RCC 7860 (cell line): ENCODE data around the gene WNT11.

Experiments
- DNase-seq: peaks from one replicate; pipeline ENCODE4 v3.0.0-alpha.2; 2015; ENCODE audit warnings: low spot score
- FAIRE-seq: peaks from 2 replicates; lab custom pipeline; 2012; peaks lifted over from hg19 to GRCh38; lab: Jason Lieb, UNC

WNT11 gene

DNA sequence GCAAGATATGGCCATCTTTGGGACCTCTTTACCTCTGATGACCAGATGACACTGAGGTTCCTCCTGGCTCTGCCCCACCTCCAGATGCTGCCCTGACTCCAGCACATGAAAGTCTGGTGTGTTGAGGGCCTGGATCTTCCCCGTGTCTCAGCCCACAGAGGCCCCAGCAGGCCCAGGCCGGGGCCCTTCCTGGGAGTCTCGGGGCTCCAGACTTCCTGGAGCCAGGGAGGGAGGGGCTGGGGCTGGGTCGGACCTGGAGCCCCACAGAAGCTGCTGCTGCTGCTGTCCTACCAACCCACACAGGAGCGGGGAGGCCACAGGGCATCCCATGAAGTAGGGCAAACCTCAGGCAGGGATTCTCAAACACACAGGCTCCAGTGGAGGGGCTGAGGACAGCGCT, 32.2 kb upstream of the WNT11 start:
- DNase-seq (no peak), FAIRE-seq (no peak)

DNA sequence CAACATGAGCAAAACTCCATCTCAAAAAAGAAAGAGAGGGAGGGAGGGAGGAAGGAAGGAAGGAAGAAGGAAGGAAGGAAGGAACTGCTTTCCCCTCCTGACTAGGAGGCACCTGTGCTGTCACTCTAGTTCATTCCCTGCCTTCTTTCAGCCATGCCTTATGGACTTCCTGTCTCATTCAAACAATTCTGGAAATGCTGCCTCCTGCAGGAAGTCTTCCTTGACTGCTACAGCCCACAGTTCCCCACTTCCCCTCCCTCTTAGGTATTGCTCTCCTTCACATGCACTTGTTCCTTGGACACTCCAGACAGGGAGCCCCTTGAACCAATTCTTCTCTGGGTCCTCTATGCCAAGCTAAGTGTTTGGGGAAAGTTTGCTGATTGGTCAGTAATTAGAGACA, 31.6 kb upstream of the WNT11 start:
- FAIRE-seq (no peak), DNase-seq (no peak)

DNA sequence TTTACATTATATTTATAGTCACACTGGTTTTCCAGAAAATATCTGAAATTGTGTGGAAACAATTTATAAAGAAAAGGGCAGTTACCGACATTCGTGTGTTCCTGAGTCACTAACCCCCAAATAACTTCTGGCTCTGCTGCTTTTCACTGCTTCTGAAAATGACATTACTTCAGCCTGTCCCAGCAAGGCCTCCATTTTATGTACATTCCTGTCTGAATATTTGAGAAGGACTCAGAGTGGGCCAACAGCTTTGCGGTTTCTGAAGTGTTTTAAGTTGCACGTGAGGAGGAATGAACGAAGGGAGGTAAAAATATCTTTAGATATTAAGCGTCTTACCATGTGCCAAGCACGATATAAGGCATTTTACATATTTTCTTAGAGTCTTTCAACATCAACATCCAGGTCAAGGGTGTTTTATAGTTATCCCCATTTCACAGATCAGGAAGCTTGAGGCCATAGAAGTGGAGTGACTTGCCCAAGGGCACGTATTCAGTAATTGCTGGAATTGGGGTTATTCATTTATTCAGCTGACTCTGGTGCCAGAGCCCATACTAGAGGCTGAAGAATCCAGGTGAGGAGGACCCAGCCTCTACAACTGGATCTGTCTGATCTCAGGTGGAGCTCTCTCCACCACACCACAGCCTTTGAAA, 30.8 kb upstream of the WNT11 start:
- FAIRE-seq: no peak
- DNase-seq: no peak

DNA sequence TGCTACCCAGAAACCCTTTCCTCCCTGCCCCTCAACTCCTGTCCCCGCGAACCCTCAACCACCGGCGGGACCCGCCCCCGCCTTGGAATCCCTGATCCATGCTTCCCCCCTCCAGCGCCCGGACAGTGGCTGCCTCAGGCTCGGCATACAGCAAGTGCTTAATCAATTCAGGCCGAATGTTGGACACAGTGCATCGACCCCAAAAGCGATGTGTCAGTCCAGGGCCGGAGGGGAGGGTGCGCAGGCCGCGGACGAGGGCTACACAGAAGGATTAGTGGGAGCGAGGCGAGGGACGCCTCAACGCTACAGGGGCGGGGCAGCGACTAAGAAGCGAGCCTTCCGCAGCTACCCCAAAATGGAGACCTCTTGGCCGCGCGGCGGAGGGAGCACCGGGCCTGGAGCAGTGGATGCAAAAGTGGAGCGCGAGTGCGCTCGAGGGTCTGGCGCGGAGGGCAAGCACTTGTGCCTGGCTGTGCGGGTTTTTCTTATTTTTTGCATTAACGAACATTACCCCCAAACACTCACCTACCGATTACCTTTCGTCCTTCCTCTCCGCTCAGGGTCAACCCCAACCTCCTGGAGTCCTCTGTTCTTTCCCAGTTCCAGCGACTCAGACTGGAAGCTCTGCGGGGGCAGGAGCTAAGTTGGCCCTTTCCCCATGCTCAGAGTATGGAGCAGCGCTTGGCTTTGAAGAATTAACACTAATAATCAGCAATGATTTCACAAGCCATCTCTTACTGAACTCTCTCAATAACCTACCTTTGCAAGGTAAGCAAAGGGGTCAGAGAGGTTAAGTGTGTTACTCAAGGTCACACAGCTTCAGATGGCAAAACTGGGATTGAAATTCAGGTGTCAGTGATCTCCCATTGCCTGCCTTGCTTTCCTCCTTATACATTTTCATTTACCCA, 30.0 kb upstream of the WNT11 start:
- FAIRE-seq (no peak), DNase-seq (no peak)

DNA sequence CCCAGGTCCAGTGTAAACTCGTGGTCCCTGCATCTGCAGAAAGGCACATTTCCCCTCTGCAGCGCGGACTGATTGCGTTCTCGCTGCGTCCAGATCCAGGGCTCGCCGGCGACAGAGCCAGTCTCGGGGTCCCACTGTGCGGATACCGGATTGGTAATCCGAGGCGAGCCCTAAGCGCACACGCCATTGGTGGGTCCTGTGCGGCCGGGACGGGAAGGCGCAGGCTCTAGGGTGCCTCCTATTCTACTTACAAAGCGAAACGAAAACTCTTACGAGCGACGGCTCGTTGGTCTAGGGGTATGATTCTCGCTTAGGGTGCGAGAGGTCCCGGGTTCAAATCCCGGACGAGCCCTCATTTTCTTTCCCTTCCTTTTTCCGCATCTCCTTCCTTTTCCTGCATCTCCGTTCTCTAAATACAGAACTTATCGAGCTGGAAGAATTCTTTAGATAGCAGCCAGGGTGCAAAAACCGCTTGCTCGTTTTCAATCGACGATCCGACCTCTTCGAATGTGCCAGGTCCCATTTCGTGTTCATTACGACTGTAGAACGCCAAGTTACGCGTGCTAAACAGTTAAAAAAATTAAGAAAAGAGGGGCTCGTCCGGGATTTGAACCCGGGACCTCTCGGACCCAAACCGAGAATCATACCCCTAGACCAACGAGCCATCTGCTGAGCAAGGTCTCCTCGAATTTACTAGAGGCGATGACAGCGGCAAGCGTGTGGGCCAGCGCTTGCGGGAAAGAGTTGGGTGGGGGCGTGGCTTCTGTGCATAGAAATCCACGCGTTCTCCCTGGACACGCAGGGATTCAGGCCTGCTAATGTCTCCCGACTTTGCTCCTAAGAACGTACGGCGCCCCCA, 29.2 kb upstream of the WNT11 start:
- DNase-seq: peak; percentile 88
- no peak for FAIRE-seq

DNA sequence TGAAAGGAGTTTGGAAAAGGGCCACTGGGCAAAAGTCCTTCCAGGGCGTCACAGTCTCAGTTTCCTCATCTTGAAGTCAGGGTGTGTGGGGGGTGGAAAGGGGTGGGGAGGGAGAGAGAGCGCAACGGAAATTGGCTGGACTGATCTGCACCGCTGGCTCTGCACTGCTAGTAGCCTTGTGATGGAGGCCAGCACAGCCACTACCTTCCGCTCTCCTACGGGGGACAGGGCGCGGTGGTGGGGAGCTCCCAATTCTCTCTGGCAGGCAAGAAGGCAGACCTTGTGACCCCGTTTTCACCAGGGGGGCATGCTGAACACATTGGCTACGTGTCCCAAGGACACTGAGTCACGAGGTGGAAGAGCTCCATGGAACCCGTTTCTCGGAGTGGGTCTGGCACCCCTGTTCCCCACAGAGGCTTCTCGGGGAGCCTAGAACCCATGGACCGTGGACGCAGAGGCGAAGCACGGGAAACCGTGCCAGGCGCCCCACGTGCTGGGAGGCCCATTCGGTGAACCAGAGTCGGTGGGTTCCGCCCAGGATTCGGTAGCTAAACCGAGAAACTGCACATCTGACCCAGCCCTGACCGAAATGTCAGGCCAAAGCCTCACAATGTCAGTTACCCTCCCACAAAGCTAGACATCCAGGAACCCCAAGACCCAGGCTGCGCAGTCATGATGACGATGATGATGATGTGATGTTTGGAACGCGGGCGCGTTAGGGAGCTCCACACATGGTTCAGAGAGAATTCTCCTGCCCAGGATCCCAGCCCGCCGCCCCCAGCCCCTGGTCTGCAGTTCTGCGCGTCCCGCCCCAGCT, 28.3 kb upstream of the WNT11 start:
- FAIRE-seq (no peak), DNase-seq (no peak)

DNA sequence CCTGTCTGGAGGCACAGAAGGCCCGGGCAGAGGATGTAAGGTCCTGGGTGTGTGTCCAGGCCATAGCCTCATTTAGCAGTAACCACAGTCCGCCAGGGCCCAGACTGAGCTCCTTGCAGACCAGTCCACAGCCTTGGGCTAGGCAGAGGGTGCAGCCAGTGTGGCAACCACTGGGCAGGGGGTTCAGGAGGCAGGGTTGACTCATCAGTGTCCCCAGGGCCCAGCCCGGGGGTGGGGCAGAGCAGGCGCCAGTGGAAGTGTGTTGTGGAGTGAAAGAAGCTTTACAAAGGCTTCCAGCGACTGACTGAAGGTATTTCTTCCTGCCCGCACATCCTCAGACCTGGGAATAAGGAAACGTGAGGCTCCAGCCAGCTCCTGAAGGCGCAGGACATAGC, 27.7 kb upstream of the WNT11 start:
- DNase-seq (no peak), FAIRE-seq (no peak)

DNA sequence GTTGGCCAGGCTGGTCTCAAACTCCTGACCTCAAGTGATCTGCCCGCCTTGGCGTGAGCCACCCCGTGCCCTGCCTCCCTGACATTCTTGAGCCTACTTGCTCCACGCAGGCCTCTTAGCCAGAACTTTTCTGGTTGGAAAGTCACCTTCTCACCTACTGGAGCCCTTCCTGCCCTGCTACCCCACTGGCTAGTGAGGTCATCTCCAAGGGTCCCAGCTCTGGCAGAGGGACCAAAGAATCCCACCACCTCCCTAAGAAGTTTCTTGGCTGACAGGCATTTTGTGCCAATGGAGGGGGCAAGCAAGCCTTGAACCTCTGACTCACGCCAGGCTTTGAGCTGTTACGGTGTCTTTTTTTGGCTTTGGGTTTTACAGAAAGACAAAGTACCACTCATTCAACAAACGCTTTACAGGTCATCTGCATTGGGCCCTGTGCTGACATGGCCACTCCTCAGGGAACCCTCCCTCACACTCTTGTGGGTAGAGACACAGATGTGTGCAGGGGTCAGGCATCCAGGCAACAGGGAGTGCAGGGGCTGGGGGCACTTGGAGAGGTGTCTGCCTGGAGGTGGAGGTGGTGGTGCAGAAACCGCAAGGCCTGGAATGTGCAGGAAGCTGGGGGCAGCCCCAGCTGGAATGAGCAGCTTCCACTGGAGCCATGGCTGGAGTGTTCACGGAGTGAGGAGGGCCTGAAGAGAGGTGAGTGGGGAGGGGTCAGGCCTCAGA, 27.1 kb upstream of the WNT11 start:
- DNase-seq: no peak
- no peak for FAIRE-seq

DNA sequence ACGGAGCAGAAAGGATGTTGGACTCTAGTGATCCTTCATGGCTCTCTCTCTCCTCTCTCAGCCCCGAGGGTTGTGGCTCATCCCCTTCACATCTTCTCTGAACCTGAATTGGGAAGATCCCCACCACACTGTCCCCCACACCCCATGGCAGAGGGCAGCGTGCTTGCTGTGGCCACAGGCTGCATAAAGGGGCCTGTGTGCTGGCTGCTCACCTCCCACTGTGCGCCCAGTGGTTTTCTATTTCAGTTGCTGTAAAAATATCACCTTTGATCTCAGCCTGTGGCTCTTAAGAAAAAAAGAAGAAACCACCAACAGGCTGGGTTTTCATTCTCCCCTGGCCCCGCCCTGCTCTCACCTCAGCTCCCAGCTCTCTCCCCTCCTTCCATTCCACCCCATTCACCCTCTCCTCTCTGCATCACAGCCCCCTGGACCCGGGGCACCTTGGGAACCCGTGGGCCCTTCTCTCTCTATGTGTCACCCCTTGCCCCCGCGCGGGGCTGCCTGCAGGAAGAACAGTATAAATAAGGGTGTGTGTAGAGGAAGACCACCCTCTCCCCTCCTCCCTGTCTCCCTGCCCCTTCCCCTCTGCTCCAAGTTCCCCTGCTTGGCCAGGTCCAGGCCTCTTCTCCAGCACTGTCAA, 25.8 kb upstream of the WNT11 start:
- FAIRE-seq: no peak
- DNase-seq: no peak

DNA sequence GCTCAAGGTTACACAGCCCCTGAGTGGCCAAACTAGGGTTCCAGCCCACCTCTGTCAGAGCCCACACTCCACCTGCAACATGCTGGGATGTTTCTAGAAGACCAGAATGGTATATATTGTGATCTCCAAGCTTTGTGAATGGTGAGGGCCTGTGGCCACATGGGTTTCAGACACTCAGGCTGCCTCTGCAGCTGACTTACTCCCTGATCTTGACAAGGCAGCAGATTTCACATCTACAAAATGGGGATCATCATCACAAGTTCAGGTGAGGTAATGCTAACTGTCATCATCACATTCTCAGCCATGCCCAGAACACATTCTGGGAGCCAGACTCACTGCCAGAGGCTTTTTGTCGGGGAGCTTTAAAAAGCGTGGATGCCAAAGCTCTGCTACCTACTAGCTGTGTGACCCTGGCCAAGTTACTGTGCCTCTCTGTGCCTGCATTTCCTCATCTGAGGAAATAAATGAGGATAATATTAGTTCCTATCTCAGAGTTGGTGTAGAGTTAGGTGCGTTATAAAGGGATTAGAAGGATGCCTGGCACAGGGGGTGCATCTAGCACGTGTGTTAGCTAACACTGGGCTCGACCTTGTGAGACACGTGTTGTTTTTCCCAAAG, 24.9 kb upstream of the WNT11 start:
- DNase-seq (no peak), FAIRE-seq (no peak)

DNA sequence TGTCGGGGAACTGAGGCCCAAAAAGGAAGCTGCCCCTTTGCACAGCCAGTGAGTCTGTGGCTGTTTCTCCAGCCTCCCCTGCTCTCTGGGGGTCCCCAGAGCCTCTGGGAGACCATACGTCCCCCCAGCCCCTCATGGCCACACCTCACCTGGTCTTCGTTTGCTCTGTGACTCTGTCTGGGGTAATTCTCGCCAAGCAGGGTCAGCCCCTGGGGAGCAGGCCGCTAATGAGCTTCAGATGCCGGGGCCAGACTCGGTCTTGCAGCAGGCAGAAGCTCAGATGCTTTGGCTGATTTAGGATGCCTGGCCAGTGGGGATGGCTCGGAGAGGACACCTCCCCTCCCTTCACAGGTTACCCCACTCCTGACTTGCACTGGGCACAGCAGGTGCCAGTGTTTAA, 24.1 kb upstream of the WNT11 start:
- no peak for FAIRE-seq
- DNase-seq: no peak

DNA sequence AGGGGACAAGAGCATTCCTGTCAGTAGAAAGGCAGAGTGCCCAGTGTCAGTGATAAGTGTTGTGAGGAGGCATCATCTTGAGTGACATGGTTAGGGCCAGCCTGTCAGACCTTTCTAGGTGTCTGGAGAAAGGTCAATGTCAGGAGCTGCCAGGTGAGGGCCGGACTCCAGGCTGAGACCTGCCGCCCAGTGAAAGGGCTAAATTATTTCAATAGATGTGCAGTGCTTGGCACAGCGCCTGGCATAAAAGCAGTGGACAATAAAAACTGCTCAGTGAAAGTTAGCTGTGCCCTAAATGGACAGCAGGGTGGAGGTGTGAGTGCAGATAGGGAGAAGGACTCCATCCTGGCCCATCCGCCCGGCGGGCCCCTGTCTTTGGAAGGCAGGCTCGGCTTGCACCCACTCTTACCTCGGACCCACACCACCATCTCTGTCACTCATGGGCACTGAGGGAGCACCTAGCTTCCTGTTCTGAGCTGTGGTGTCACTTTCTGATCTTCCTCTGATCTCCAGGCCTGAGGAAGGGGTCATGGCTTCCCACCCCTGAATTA, 23.5 kb upstream of the WNT11 start:
- DNase-seq (no peak), FAIRE-seq (no peak)

DNA sequence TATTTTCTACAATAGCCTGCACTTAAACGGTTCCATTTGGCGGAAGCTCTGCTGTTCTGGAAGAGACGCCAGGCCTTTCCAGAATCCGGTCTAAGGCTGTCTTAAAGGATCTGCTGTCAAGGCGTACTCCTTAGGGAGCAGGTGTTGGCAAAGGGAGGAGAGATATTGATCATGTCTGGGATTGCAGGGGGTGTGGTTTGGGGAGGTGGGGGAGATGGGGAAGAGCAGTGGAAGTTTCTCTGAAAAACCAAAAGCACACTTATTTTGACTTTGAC, 22.5 kb upstream of the WNT11 start:
- DNase-seq (no peak), FAIRE-seq (no peak)

DNA sequence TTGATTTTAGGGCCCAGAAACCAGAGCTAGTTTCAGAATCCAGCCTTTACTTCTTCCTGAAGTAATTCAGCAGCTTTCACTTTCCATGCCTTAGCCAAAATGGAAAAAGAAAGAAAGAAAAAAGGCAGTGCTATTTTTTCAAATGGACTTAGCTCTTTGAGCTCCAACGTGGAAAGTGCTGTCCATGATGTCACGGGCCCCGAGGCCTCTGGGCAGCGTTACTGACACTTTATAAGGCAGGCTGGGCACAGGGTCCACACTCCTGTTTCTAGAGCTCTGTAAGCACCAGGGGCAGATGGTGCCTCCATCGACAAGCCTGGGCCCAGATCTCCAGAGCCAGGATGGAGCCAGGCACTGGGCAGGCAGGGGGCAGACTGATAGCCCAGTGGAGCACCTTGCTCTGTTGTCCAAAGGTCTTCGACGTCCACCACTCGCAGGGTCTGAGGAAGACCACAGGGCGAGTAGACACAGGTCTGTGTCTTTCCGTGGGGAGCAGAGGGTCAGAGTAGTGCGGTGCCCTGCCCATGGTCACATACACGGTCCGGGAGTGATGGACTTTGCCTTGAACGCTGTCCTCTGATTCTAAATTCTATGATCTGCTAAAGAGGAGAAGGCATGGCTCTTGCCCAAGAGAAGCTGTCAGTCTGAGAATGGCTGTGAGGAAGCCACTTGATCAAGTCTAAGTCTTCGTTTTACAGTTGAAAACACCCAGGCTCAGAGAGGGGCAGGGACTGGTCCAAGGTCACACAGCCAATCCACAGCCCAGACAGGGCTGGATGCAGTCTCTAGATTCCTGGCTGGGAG, 22.0 kb upstream of the WNT11 start:
- FAIRE-seq: no peak
- no peak for DNase-seq

DNA sequence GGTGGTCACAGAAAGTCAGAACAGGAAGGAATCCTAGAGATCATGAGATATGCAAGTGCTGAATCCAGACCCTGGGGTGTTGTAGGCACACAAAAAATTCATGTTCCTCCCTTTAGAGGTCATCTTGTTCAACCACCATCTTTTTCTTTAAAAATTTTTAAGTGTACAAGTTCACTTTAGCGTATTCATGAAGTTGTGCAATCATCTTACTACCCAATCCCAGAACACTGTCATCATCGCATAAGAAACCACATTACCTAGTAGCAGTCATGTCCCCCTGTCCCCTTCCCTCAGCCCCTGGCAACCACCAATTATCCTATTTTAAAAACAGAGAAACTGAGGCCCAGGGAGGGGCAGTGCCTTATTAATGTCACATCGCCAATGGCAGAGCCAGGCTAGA, 20.3 kb upstream of the WNT11 start:
- DNase-seq: no peak
- FAIRE-seq: no peak

DNA sequence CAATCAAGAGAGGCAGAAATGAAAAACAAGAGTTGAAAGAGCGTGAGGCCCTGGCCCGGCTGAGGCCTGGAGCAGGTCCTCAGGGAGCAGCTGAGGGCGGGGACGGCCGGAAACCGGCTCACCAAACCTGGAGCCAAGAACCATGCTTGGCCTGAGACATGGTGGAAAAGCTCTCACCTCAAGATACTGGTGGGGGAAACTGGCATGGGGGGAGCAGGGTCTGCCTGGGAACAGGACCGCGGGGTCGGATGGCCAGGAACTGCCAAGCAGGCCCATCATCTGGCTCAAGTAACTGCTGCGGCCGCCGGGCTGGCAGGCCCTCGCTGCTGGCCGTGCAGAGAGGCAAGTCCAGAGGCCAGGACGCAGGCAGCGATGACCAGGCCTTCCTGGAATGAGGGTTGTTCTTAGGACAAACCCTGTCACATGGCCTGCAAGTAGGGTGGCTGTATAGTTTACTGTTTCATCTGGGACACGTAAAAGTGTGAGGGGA, 18.9 kb upstream of the WNT11 start:
- no peak for DNase-seq
- FAIRE-seq: no peak

DNA sequence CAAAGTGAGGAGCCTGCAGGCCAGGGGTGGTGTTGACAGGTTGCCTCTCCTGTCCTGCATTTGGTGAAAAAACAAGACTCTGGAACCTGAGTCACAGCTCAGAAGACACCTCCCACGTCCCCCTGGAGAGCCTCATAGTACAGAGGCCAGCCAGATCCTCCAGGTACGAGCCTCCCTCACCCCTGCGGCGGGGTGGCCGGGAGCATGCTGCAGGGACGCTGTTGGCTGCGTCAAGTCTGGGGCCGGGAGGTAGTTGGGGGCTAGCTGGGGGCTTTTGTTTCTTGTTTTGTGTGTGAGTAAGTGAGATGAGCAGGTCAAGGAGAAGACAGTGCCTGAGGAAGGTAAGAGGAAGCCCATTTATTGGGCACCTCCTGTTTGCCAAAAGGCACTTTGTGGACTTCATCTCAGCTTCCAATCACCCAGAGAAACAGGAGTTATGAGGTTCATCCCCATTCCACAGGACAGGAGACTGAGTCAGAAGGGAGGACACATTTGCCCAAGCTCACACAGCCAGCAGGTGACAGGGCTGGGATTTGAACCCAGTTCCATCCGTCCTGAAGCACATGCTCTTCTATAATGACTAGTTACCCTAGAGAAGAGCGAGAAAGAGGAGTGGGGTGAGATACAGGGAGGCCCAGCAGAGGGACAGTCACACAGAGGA, 18.3 kb upstream of the WNT11 start:
- no peak for DNase-seq
- FAIRE-seq: no peak

DNA sequence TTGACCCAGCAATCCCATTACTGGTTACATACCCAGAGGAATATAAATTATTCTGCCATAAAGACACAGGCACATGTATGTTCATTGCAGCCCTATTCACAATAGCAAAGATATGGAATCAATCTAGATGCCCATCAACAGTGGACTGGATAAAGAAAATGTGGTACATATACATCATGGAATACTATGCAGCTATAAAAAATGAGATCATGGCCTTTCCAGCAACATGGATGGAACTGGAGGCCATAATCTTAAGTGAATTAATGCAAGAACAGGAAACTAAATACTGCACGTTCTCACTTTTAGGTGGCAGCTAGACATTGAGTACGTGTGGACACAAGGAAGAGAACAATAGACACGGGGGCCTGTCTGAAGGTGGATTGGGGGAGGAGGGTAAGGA, 15.1 kb upstream of the WNT11 start:
- no peak for FAIRE-seq

More for the DNA sequence above, 15.1 kb upstream of the WNT11 start:
- no peak for DNase-seq
